Right kidney (tissue), 1 donor: ENCODE measurements around the gene DIO3.

ENCODE experiments used
- DNase-seq: peaks from one replicate; pipeline ENCODE4 v3.0.0-alpha.2; 2016

DIO3 gene

DNA sequence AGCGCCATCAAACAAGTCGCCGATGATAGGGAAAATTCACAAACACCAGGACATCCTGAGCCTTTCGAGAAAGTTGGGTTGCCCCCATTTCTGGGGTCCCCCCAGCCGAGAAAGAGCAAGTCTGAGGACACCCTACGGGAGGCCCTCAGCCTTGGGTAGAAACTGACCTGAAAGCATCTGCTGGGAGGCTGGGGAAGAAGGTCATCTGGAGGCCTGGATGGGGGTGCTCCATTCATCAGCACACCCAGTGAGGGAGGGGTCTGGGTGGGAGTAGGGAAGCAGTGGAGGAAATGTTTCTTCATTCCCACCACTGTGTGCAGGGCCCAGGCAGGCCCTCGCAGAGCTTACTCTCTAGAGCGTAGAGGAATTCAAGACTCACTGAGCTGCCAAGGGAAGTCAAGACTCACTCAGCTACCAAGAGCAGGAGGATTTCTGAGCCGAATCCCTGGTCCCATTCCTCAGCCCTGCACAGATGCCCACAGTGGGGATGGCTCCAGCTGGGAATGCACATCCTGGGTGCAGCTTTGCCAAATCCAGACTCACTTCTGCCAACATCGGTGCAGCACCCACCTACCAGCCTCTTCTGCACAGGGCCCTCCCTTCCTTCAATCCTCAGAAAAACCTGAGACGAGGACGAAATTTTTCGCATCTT lies 38.1 kb downstream of the DIO3 start:
- DNase-seq: no peak

DNA sequence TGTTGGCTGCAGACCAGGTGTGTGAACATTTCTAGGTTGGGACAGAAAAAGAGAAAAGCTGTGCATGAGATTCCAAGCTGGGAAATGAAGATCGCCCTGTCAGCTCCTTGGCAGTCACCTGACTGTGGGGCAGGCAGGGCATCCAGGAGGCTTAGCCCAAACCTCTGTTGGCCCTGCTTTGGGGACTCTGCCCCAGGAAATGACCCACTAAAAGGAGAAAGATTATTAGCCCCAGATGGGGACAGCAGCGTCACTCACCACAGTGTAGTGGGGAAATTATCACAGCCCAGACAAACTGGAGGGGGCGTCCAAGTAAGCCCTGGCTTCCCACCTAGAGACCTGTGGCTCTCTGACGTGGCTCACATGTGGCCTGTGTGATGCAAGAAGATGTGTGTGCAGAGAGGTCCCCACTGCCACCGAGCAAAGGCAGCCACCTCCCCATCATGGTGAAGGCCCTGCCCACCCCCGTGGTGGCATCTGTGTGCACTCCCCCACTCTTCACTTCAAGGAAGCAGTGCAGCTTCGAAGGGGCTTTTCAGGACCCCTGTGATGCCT lies 39.1 kb downstream of the DIO3 start:
- no peak for DNase-seq

DNA sequence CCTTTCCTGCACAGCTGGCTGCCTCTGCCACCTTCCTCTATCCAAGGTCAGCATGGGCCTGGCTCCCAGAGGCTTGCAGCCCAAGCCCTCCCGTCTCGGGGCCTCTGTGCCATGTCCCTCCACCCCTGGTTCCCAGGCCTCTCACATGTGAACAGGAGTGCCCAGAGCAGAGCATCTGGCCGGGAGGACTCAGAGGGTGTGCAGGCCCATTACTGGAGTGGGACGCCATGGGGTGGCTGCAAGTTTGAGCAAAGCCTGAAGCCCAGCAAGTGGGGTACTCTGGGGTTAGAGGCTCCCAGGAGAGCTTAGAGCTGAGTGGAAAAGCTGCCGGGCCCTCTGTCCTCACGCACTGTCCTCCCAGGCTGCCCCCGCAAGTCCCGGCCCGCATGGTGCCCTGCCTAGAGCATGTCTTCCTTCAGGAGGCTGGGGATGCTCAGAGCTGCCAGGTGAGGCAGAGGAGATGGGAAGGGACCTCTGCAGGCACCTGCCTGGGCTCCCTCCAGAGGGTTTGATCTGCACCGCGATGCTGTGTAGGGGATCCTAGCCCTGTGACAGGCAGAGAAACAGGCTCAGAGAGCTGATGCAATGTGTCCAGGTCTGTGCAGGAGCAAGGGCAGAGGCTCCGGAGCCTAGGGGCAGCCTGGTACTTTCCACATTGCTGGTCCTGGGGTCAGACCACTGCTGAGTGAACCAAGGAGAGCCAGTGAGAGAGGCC lies 39.8 kb downstream of the DIO3 start:
- no peak for DNase-seq

DNA sequence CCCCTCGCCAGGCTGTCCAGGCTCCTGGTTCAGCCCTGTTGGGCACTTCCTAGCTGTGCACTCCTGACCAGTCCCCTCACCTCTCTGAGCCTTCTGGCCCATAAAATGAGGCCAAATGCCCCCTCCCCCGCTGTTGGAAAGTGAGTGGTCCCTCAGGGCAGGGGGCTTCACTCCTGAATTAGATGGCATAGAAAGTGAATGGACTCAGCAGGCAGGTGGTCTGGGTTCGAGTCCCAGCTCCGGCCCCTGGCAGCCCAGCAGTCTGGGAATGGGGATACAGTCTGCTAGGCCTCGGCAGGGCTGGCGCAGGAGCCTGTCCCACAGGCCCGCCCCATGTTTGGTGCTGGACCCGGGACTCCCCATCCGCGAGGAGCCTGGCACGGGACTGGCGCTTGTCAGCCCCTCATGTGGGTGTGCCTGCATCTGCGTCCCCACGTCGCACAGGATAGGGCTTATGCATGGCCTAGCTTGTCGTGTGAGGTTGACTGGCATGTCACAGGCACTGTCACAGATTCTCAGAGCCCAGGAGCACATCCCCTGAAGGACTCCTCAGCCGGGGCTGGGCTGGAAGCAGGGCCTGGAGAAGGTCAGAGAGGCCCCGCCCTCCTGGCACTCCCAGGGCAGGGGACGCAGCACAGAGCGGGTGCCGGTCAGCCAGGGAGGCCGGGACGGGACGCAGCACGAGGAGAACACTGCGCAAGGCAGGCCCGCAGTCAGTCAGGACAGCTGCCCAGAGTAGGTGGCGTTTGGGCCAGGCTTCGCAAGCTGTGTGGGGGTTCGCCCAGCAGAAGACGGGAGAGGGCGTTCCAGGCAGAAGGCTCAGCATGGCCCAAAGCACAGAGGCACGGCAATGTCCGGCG lies 40.5 kb downstream of the DIO3 start:
- no peak for DNase-seq

DNA sequence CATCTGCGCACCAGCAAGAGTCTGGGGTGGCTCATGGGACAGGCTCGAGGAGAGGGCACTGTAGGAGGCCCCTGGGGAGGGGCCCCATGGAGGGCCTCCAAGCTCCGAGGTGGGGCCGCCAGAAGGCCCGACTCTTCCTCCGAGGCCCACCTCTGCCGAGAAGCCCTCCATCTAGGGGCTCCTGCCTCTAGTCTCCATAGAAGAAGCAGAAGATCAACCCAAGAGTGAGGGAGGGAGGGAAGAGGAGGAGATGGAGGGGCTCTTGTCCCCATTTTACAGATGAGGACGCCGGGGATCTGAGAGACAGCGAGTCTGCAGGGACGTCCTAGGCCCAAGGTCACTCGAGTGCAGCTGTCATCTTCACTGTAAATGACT lies 41.2 kb downstream of the DIO3 start:
- DNase-seq: no peak

DNA sequence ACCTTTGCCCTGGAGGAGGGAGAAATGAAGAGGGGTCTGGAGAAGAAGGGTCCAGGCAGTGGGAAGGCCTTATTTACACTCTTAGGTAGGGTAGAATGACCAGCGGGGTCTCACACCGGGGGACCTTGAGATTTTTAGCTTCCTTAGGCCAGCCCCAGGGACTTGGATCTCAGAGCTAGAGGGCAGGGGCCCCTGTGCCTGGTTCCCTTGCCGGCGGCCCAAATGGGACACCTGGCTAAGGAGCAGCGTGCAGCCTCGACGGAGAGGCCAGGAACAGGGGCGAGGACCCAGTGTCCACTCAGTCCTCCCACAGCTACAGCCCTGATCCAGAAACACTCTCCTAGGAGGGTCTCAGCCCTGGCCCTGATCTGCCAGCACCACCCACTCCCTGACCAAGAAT lies 41.8 kb downstream of the DIO3 start:
- no peak for DNase-seq

DNA sequence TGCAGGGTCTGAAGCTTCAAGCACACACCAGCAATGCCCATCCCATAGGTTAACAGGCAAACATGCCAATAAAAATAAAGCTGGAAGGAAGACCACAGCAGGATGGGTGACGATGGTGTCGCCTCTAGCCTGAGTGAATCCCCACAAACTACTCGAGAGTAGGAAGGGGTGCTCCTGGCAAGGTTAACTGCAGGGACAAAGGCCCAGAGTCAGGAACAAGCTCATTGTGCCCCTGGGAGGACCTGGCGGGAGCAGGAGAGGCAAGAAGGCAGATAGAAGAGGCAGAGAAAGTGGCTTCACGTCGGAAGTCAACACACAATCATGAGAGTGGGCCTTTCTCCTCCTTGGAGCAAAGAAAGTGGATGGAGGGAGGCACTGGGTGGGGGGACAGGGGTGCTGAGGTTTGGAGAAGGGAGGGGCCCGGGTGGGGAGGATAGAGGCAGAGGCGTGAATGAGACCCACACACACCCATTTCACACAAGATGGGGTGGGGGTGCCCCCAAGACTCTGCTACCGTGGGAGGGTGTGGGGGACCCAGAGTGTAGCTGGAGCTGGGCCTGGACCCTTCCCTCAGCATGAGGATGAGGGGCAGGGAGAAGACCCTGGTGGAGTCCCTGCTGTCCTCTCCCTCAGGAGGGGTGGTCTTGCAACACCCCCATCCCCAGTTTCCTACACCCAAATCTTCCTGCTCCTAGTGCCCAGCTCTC lies 43.1 kb downstream of the DIO3 start:
- no peak for DNase-seq

DNA sequence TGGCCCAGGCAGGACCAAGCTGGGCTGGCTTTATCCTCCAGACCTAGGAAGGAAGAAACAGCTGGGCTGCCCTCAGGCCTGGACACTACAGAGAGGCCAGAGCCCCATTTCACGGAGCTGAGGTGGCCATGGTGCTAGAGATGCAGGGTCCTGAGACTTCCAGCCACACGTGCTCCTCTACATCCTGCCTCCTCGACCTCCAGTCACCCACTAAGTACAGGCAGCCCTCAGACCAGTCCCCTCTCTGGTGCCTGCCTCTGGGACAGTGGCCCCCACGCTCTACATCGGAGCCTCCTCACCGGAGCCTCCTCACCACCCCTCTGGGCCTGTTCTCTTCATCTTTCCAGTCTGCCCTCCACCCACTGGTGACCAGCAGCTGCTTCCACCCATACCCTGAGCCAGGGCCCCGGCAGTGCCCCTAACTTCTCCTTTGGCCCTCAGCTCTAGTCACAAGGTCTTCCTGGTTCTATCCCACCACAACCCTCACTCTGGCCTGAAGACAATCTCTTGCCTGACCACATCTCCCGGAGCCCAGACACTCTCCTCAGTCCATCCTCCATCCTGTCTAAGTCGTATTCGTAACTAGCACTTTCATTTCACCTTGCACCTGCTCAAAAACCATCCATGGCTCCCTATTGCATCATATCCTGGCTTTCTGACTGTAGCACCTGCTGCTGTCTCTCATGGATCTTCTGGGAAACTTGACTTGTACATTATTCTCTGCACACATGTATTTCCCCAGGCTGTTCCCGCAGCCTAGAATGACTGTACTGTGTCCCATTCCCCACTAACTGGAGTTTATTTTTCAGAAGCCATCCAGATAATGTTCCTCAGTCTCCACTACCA lies 43.9 kb downstream of the DIO3 start:
- no peak for DNase-seq

DNA sequence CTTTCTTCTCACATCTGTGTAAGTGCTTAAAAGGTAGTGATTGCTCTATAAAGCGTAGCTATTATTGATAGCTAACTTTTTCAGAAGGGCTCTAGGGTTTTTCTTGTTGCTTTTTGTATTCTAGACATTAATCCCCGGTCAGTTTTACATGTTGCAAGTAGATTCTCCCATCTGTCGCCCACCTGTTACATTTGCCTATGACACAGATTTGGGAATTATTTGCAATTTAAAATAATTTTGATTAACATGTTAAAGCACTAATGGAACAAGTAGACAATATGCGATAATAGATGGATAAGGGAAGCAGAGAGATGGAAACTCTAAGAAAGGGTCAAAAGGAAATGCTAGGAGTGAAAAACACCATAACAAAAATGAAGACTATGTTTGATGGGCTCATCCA lies 44.5 kb downstream of the DIO3 start:
- DNase-seq: no peak
